K562 (cell line): Measurements from ENCODE around the gene SYMPK. TPM values are rescaled to one million over a fixed set of nuclear protein-coding genes. Genes with fewer than 3 reads are reported as not detected.

Experiments used
- CHD2 ChIP-seq: IDR thresholded peaks from 2 replicates; pipeline ENCODE4 v1.6.1; 2011; ENCODE audit warnings: low read depth, low read length
- DNMT1 ChIP-seq: fragments of 450-650 bp; IDR thresholded peaks from 2 replicates; pipeline ENCODE4 v1.6.1; 2016; ENCODE audit warnings: antibody characterized with exemption, mild to moderate bottlenecking
- EGR1 ChIP-seq: fragments of 450-650 bp; conservative IDR thresholded peaks from 2 replicates; pipeline ENCODE4 v1.6.1; 2017; ENCODE audit warnings: mild to moderate bottlenecking
- FOXJ2 ChIP-seq: fragments of 200-800 bp; sonication (Bioruptor generic); IDR thresholded peaks from 2 replicates; pipeline ENCODE4 v1.6.1; 2016; ENCODE audit warnings: missing genetic modification characterization, missing compliant biosample characterization
- GTF2F1 ChIP-seq: IDR thresholded peaks from 2 replicates; pipeline ENCODE4 v1.6.1; 2011; ENCODE audit warnings: low read depth, low read length, improper control_type of control experiment
- KAT8 ChIP-seq: fragments of 450-650 bp; IDR thresholded peaks from 2 replicates; pipeline ENCODE4 v1.6.1; 2016; ENCODE audit warnings: low read depth, mild to moderate bottlenecking
- KLF6 ChIP-seq: fragments of 250-450 bp; sonication (Bioruptor Pico); IDR thresholded peaks from 2 replicates; pipeline ENCODE4 v1.4.0; 2020; ENCODE audit warnings: mild to moderate bottlenecking, moderate library complexity, borderline replicate concordance
- MBD2 ChIP-seq: sonication (generic); IDR thresholded peaks from 2 replicates; pipeline ENCODE4 v1.6.1; 2016; ENCODE audit warnings: low read depth, borderline replicate concordance
- MECOM ChIP-seq: fragments of 250-450 bp; sonication (Bioruptor Pico); IDR thresholded peaks from 2 replicates; pipeline ENCODE4 v1.8.0; 2022; ENCODE audit warnings: inconsistent platforms
- NCOA2 ChIP-seq, 2 experiments: fragments of 450-650 bp; IDR thresholded peaks; 2 replicates each; pipeline ENCODE4 v1.6.1; 2018; ENCODE audit warnings: mild to moderate bottlenecking in 2 of 2, moderate library complexity in 1 of 2; ENCODE audit not compliant: partially characterized antibody in 2 of 2
- PHTF2 ChIP-seq: fragments of 250-450 bp; sonication (Bioruptor Pico); IDR thresholded peaks from 2 replicates; pipeline ENCODE4 v1.5.0; 2021; ENCODE audit warnings: mild to moderate bottlenecking
- POLR2B ChIP-seq: fragments of 450-650 bp; IDR thresholded peaks from 2 replicates; pipeline ENCODE4 v1.6.1; 2018; ENCODE audit warnings: low read depth; ENCODE audit not compliant: partially characterized antibody
- RFX5 ChIP-seq: IDR thresholded peaks from 2 replicates; pipeline ENCODE4 v1.6.1; 2011; ENCODE audit warnings: low read depth, mild to moderate bottlenecking, improper control_type of control experiment, low read length
- SMAD2 ChIP-seq: fragments of 150-350 bp; IDR thresholded peaks from 2 replicates; pipeline ENCODE4 v1.6.1; 2014; ENCODE audit warnings: low read depth, mild to moderate bottlenecking, low read length
- SOX6 ChIP-seq: fragments of 450-650 bp; IDR thresholded peaks from 2 replicates; pipeline ENCODE4 v1.6.1; 2014; ENCODE audit warnings: mild to moderate bottlenecking
- U2AF2 ChIP-seq: fragments of 200-400 bp; formaldehyde crosslinking; optimal IDR thresholded peaks from 2 replicates; pipeline ENCODE3; 2017; ENCODE audit warnings: low read depth, mild to moderate bottlenecking, low read length
- ZNF274 ChIP-seq: IDR thresholded peaks from 2 replicates; pipeline ENCODE4 v1.6.1; 2011; ENCODE audit warnings: low read depth, mild to moderate bottlenecking, low read length, moderate library complexity, borderline replicate concordance
- ZNF668 ChIP-seq: fragments of 250-450 bp; sonication (Bioruptor Pico); IDR thresholded peaks from 2 replicates; pipeline ENCODE4 v1.8.0; 2022; ENCODE audit warnings: mild to moderate bottlenecking, inconsistent platforms
- ZNF766 ChIP-seq: fragments of 200-800 bp; sonication (Bioruptor generic); conservative IDR thresholded peaks from 2 replicates; pipeline ENCODE4 v1.6.1; 2016; ENCODE audit warnings: missing genetic modification characterization, missing compliant biosample characterization
- ZNF785 ChIP-seq: fragments of 250-450 bp; sonication (Bioruptor Pico); IDR thresholded peaks from 2 replicates; pipeline ENCODE4 v1.4.0; 2020; ENCODE audit warnings: mild to moderate bottlenecking
- polyA plus RNA-seq, 8 experiments: library from polyadenylated mRNA; depleted of rRNA in 4 of 8; stranded (reverse) in 5 of 8; unstranded in 3 of 8; fragments of >200 nt; fragmentation: Nextera tagmentation in 2 of 8; fragmentation: Illumina TruSeq in 1 of 8; extraction: Ambion mirVana in 2 of 8; extraction: Trizol in 1 of 8; gene quantifications; 2 replicates each; pipeline versions ENCODE4 v1.2.1 to v1.2.3, GENCODE V29; 2011 to 2014; ENCODE audit warnings: inconsistent platforms in 1 of 8, missing spikeins in 1 of 8
- total RNA-seq, 7 experiments: library from RNA; depleted of rRNA in 6 of 7; stranded (reverse); fragments of >200 nt in 6 of 7; fragmentation: Illumina TruSeq in 2 of 7; extraction: Trizol in 2 of 7; gene quantifications; 2 replicates each; pipeline versions ENCODE4 v1.2.1 to v1.2.3, GENCODE V29; 2011 to 2021; ENCODE audit warnings: low replicate concordance in 1 of 7
- TF ChIP-seq, protein P1 (sequence below): fragments of 450-650 bp; IDR thresholded peaks from 2 replicates; pipeline ENCODE4 v1.6.1; 2017; ENCODE audit warnings: antibody characterized with exemption, mild to moderate bottlenecking
- TF ChIP-seq, protein P2 (sequence below): fragments of 450-650 bp; formaldehyde crosslinking; IDR thresholded peaks from 2 replicates; pipeline ENCODE4 v1.4.0; 2020; ENCODE audit warnings: mild to moderate bottlenecking, moderate library complexity

The SYMPK gene
- total and polyA plus RNA-seq, 9 of the 15 experiments (the other 6 are each of a cell fraction or from before 2014, with no cell fraction given): 0.73 to 95.5 (median 58.4) TPM

DNA sequence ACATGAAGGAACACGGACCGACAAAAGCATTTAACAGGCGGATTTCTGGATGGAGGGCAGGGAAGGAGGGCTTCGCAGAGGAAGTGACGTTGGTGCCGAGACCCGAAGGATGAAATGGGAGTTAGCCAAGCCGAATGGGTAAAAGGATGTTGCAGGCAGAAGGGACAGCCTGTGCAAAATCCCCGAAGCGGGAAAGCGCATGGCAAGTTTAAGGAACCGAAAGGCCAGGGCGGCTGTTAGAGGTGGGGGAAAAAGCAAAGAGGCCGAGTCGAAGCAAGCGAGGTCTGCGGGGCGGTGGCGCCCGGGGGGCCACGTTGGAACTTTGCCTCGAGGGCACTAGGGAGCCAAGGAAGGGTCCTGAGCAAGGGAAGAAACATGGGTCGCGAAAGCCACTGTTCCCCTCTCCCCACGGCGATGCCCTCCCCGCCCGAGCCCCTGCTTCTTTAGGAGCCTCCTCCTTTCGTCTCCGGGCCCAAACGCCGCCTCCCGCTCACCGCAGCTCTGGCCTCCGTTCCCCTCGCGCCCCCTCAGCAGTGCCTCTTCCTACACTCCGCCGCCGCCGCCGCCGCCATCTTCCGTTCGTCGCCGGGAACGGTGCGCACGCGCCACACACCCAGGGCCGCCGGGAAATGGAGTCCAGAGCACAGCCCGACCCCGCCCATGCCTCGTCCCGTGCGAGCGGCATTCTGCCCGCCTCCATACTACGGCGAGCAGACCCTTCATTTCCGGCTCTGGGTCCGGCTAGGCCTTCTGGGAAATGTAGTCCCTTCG, at the start of gene SYMPK (continued):
- TF ChIP-seq, protein P1, sequence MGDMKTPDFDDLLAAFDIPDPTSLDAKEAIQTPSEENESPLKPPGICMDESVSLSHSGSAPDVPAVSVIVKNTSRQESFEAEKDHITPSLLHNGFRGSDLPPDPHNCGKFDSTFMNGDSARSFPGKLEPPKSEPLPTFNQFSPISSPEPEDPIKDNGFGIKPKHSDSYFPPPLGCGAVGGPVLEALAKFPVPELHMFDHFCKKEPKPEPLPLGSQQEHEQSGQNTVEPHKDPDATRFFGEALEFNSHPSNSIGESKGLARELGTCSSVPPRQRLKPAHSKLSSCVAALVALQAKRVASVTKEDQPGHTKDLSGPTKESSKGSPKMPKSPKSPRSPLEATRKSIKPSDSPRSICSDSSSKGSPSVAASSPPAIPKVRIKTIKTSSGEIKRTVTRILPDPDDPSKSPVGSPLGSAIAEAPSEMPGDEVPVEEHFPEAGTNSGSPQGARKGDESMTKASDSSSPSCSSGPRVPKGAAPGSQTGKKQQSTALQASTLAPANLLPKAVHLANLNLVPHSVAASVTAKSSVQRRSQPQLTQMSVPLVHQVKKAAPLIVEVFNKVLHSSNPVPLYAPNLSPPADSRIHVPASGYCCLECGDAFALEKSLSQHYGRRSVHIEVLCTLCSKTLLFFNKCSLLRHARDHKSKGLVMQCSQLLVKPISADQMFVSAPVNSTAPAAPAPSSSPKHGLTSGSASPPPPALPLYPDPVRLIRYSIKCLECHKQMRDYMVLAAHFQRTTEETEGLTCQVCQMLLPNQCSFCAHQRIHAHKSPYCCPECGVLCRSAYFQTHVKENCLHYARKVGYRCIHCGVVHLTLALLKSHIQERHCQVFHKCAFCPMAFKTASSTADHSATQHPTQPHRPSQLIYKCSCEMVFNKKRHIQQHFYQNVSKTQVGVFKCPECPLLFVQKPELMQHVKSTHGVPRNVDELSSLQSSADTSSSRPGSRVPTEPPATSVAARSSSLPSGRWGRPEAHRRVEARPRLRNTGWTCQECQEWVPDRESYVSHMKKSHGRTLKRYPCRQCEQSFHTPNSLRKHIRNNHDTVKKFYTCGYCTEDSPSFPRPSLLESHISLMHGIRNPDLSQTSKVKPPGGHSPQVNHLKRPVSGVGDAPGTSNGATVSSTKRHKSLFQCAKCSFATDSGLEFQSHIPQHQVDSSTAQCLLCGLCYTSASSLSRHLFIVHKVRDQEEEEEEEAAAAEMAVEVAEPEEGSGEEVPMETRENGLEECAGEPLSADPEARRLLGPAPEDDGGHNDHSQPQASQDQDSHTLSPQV: no peak; the same call in 1 of the 2 replicates
- TF ChIP-seq EGR1 (peak; percentile 79), PHTF2 (CRISPR knock-in tag) (no peak), KAT8 (no peak), ZNF766 (no peak), POLR2B (peak; percentile 73), CHD2 (peak; percentile 56), DNMT1 (no peak), ZNF785 (CRISPR knock-in tag) (no peak), FOXJ2 (tag) (0 out of 2 replicates have a peak, but pooled peaks have one; percentile 16), SOX6 (0 out of 2 replicates have a peak, but pooled peaks have one; percentile 37), MECOM (CRISPR knock-in tag) (0 out of 2 replicates have a peak, but pooled peaks have one; percentile 49), ZNF668 (CRISPR knock-in tag) (no peak), RFX5 (no peak), GTF2F1 (no peak), KLF6 (no peak; the same call in 1 of the 2 replicates), MBD2 (peak; percentile 95), ZNF274 (no peak), SMAD2 (no peak), U2AF2 (no peak), NCOA2 (IDR thresholded peaks at IDR 0.05; ENCODE audit: partially characterized antibody in 2 of 2) (no peak)
- TF ChIP-seq, protein P2, sequence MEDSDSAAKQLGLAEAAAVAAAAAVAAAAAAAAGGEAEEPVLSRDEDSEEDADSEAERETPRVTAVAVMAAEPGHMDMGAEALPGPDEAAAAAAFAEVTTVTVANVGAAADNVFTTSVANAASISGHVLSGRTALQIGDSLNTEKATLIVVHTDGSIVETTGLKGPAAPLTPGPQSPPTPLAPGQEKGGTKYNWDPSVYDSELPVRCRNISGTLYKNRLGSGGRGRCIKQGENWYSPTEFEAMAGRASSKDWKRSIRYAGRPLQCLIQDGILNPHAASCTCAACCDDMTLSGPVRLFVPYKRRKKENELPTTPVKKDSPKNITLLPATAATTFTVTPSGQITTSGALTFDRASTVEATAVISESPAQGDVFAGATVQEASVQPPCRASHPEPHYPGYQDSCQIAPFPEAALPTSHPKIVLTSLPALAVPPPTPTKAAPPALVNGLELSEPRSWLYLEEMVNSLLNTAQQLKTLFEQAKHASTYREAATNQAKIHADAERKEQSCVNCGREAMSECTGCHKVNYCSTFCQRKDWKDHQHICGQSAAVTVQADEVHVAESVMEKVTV (CRISPR knock-in tag): no peak
